HL-60/S4 treated with retinoic acid at 250 ng/mL for 4 days and 3 days (cell line): ENCODE measurements around the gene CEBPG.

Source experiments
- in situ Hi-C: fragments of 300-500 bp; cut with MboI; formaldehyde crosslinking; loops from 2 replicates; pipeline ENCODE4 v1.7.0; 2022; ENCODE audit warnings: low sequenced_read_pairs

The CEBPG gene

GRCh38 chr19:33350538-33351309, 22.8 kb upstream of the CEBPG start:
- in situ Hi-C loops: no loop called here

DNA sequence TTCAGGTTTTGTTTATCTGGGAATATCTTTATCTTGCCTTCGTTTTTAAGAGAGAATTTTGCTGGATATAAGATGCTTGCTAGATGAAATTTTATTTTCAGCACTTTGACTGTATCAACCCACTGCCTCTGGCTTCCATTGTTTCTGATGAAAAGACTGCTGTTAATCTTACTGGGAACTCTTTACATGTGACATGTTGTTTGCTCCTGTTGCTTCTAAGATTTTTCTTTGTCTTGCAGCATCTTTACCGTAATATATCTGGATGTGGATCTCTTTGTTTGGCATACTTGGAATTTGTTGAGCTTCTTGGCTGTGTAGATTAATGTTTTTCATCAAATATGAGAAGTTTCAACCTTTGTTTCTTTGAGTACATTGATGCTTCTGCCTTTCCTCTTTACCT, 18.0 kb upstream of the CEBPG start:
- in situ Hi-C loops: no loop called here

DNA sequence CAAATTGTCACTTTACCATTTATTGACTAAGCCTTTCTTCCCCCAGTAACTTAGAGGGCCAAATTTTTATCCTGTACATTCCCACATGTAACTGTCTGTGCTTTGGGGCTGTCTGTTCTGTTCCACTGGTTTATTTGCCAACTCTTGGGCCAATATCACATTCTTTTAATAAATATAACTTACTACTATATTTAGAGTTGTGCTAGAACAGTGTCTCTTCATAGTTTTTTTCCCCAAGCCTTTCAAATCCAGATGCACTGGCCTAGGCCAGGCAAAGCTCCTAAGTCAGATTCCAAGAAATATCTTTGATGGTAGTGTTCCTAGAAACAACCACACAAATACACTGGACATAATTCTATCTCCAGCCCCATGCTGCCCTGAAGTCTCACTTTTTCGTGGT, 16.0 kb upstream of the CEBPG start:
- in situ Hi-C loops: no loop called here

- in situ Hi-C loops: no loop called here
These were observed 15.1 kb upstream of the CEBPG start for GRCh38 chr19:33358408-33358807.

- in situ Hi-C loops: no loop called here
These were observed 13.9 kb upstream of the CEBPG start for GRCh38 chr19:33359581-33359980.

GRCh38 chr19:33362508-33363228, 10.8 kb upstream of the CEBPG start:
- in situ Hi-C loops: no loop called here

GRCh38 chr19:33363476-33363875, 10.0 kb upstream of the CEBPG start:
- in situ Hi-C loops: no loop called here

DNA sequence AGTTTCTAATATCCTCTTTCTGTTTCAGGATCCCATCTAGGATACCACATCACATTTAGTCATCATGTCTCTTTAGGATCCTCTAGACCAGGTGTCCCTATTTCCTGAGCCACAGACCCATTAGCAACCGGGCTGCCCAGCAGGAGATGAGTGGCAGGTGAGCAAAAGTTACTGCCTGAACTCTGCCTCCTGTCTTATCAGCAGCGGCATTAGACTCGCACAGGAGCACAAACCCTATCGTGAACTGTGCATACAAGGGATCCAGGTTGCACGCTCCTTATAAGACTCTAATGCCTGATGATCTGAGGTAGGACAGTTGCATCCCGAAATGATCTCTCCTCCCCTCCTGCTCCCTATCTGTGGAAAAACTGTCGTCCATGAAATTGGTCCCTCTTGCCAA, 7.8 kb upstream of the CEBPG start:
- in situ Hi-C loops: no loop called here

DNA sequence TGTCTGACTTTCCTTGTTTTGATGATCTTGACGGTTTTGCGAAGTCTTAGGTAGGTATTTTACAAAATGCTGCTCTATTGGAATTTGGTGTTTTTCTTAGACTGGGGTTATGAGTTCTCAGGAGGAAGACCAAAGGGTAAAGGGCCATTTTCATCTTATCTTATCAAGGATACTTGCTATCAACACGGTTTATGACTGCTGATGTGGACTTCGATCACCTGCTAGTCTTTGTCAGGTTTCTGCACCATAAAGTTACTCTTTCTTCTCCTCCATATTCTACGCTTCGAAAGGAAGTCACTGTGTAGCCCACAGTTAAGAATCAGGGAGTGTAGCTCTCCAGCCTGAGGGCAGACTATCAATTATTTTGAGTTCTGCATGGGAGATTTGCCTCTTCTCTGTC, 7.4 kb upstream of the CEBPG start:
- in situ Hi-C loops: no loop called here

DNA sequence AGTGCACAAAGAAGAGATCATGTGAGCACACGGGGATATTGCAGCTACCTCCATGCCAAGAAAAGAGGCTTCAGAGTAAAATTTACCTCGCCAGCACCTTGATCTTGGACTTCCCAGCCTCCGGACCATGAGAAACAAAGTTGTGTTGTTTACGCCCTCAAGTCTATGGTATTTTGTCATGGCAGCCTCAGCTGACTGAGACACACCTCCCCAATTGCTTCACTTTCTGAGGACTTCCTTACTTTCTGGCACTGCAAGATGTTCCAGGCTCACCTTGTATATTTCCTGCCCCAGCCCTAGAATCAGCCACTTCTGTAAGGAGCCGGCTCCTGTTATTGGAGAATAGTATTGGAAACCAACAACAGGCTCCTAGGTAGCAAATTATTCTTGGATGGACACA, 6.6 kb upstream of the CEBPG start:
- in situ Hi-C loops: no loop called here

DNA sequence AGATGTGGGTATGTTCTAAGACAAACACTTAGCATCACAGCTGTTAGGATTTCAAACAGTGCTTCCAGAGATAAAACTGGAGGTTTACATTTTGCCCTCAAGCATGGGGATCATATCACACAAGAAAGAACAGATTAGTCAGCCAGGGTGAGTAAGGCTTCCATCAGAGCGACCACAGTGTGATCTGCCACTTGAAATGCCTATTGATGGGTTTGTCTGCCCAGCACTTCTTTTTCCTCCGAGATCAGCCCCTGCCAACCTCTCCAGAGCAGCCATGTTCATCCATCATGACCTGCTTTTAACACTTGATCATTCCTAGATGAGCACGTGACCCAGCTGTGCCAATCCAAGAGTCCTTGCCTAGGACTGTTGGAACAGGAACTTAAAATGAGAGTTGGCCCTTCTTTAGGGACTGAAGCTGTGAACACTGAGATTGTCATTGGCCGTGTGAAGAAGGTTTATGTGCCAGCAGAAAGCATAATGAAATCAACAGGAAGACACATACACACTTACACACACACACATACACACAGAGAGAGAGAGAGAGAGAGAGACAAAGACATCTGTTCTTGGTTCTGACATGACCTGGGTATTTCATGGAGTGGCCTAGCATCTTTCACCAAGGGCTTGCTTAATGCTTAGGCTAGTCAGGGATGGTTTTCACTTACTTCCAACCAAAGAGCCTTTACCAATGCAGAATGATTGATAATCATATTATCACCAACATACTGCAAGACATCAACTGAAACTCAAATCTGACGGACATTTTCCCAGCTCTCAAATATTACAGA, 5.2 kb upstream of the CEBPG start:
- in situ Hi-C loops: no loop called here

DNA sequence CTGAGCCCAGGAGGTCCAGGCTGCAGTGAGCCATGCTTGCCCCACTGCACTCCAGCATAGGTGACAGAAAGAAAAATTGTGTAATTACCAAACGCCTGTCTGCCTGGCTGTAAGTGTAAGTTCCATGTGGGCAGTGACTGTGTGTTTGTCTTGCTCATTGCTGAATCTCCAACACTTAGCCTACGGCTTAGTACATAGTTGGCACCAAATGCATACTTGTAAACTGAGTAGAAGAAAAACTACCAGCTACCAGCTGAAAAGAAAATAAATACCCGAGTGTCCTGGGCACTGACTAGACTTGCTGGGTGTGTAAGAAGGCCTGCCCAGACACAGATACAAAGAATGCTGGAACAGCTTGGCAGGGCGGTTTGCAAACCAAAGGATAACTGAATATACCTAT, 2.7 kb upstream of the CEBPG start:
- in situ Hi-C loops: no loop called here

DNA sequence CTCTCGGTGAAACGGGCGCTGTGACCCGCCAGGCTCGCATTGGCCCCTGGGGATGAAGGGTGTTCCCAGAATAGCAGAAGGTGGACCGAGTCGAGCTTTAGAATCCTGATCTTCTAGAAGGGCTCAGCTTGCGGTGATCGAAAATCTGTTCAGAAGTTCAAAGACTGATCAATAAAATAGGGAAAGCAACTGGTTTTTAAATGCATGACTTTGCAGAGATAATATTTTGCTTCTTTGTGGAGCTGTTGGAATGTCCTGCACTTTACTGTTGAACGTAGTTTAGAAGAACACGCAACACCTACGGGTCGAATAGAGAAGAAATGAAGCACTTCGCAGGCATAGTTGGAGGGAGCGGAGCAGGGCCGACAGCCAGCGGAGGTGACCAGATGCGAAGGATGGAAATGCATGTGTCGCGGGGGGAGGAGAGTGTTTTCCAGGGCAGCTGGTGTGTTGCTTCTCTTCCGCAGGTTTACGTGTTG, 766 bp downstream of the CEBPG start:
- in situ Hi-C loops: no loop called here

- in situ Hi-C loops: no loop called here
These were observed 1.8 kb downstream of the CEBPG start for GRCh38 chr19:33375156-33375836.

GRCh38 chr19:33375837-33376159, 2.3 kb downstream of the CEBPG start:
- in situ Hi-C loops: no loop called here

GRCh38 chr19:33376423-33376822, 2.9 kb downstream of the CEBPG start:
- in situ Hi-C loops: no loop called here

- in situ Hi-C loops: no loop called here
These were observed 3.5 kb downstream of the CEBPG start for GRCh38 chr19:33376941-33377557.

GRCh38 chr19:33377586-33378475, 4.3 kb downstream of the CEBPG start:
- in situ Hi-C loops: no loop called here

DNA sequence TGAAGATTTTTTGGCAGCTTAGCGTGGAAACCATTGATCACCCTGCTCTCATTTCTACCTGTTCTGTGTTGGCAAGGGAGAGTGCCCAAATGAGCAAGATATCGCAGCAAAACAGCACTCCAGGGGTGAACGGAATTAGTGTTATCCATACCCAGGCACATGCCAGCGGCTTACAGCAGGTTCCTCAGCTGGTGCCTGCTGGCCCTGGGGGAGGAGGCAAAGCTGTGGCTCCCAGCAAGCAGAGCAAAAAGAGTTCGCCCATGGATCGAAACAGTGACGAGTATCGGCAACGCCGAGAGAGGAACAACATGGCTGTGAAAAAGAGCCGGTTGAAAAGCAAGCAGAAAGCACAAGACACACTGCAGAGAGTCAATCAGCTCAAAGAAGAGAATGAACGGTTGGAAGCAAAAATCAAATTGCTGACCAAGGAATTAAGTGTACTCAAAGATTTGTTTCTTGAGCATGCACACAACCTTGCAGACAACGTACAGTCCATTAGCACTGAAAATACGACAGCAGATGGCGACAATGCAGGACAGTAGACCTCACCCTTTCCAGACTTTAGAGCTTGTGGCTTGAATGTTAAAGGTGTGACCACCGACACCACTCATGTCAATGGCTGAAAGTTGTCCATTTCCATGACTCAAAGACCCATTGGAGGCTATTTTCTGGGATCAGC, 5.8 kb downstream of the CEBPG start:
- in situ Hi-C loops: no loop called here
